NCI-H82 treated with DMSO at 0.1 percent for 48 hours (cell line): ENCODE data around the gene GPR162.

Source experiments
- DNase-seq: peaks from one replicate; lab custom pipeline; 2025; ENCODE audit not compliant: unreplicated experiment; lab: John Stamatoyannopoulos, UW

Gene GPR162

GRCh38 chr12:6787309-6787708 is 34.3 kb upstream of the GPR162 start:
- no peak for DNase-seq

- DNase-seq = no peak
These were observed 32.4 kb upstream of the GPR162 start, which contains the start of gene CD4 for GRCh38 chr12:6788972-6789924. CD4 (plus strand) TSS chr12:6789528; CDS start chr12:6800139, 10,611 bp downstream.

- DNase-seq = no peak
These were observed 31.0 kb upstream of the GPR162 start for GRCh38 chr12:6790496-6791150.

- no peak for DNase-seq
These were observed 29.6 kb upstream of the GPR162 start for GRCh38 chr12:6791931-6792520.

GRCh38 chr12:6792522-6793201 is 29.0 kb upstream of the GPR162 start:
- DNase-seq = no peak

GRCh38 chr12:6795088-6795487 is 26.5 kb upstream of the GPR162 start:
- DNase-seq = no peak

GRCh38 chr12:6796576-6796975 is 25.0 kb upstream of the GPR162 start:
- no peak for DNase-seq

- DNase-seq = no peak
These were observed 22.5 kb upstream of the GPR162 start for GRCh38 chr12:6799147-6799546.

- DNase-seq = no peak
These were observed 14.5 kb upstream of the GPR162 start for GRCh38 chr12:6807170-6807569.

- no peak for DNase-seq
These were observed 12.6 kb upstream of the GPR162 start for GRCh38 chr12:6809056-6809455.

GRCh38 chr12:6810758-6811157 is 10.9 kb upstream of the GPR162 start:
- DNase-seq = no peak

GRCh38 chr12:6813363-6813762 is 8.3 kb upstream of the GPR162 start:
- no peak for DNase-seq

GRCh38 chr12:6816598-6816997 is 5.0 kb upstream of the GPR162 start:
- DNase-seq = no peak

GRCh38 chr12:6817098-6817497 is 4.5 kb upstream of the GPR162 start:
- no peak for DNase-seq

- DNase-seq = no peak
These were observed 3.9 kb upstream of the GPR162 start for GRCh38 chr12:6817662-6818157.

- no peak for DNase-seq
These were observed 3.4 kb upstream of the GPR162 start for GRCh38 chr12:6818222-6818621.

- no peak for DNase-seq
These were observed 3.0 kb upstream of the GPR162 start for GRCh38 chr12:6818645-6819044.

GRCh38 chr12:6819106-6820030 is 2.3 kb upstream of the GPR162 start:
- DNase-seq = no peak

- no peak for DNase-seq
These were observed 1.5 kb upstream of the GPR162 start for GRCh38 chr12:6820166-6820565.
